Smooth muscle cell (in vitro differentiated cells): ENCODE data around the gene PLK1. TPM values are rescaled to one million over a fixed set of nuclear protein-coding genes. Genes with fewer than 3 reads are reported as not detected.

Source experiments
- DNase-seq: peaks from one replicate; lab custom pipeline; 2025; ENCODE audit not compliant: unreplicated experiment; lab: John Stamatoyannopoulos, UW
- H2AFZ ChIP-seq: fragments of 200-600 bp; sonication (generic); 2 replicates; pipeline ENCODE4 v1.6.0; 2016; ENCODE audit warnings: antibody characterized with exemption, low read depth, mild to moderate bottlenecking
- H3F3A ChIP-seq: fragments of 200-600 bp; sonication (generic); 2 replicates; pipeline ENCODE4 v1.6.0; 2017; ENCODE audit warnings: antibody characterized with exemption, low read depth
- H3K27ac ChIP-seq: fragments of 200-600 bp; sonication (generic); 2 replicates; pipeline ENCODE4 v1.5.1; 2016; ENCODE audit warnings: low read depth, mild to moderate bottlenecking
- H3K27me3 ChIP-seq: fragments of 200-600 bp; sonication (generic); 2 replicates; pipeline ENCODE4 v1.6.1; 2016; ENCODE audit warnings: low read depth, mild to moderate bottlenecking
- H3K36me3 ChIP-seq: fragments of 200-600 bp; sonication (generic); 2 replicates; pipeline ENCODE4 v1.5.1; 2016; ENCODE audit warnings: low read depth
- H3K4me1 ChIP-seq: fragments of 200-600 bp; sonication (generic); 2 replicates; pipeline ENCODE4 v1.5.1; 2016; ENCODE audit warnings: low read depth
- H3K4me2 ChIP-seq: fragments of 200-600 bp; sonication (generic); 2 replicates; pipeline ENCODE4 v1.6.0; 2016; ENCODE audit warnings: mild to moderate bottlenecking
- H3K4me3 ChIP-seq: fragments of 200-600 bp; sonication (generic); 2 replicates; pipeline ENCODE4 v1.5.1; 2016; ENCODE audit warnings: mild to moderate bottlenecking
- H3K79me2 ChIP-seq: fragments of 200-600 bp; sonication (generic); 2 replicates; pipeline ENCODE4 v1.6.0; 2016; ENCODE audit warnings: low read depth, mild to moderate bottlenecking
- H3K9ac ChIP-seq: fragments of 200-600 bp; sonication (generic); 2 replicates; pipeline ENCODE4 v1.6.0; 2016; ENCODE audit warnings: low read depth
- H3K9me3 ChIP-seq: fragments of 200-600 bp; sonication (generic); replicated peaks from 2 replicates; pipeline ENCODE4 v1.5.1; 2016; ENCODE audit warnings: low read depth
- H4K20me1 ChIP-seq: fragments of 200-600 bp; sonication (generic); 2 replicates; pipeline ENCODE4 v1.6.0; 2016; ENCODE audit warnings: low read depth
- WGBS: methylation state at CpG from one replicate; pipeline ENCODE4 v1.1.7; 2016; ENCODE audit warnings: low lambda C conversion rate; 5-methylcytosine and 5-hydroxymethylcytosine counted together
- polyA plus RNA-seq: library from polyadenylated mRNA; unstranded; fragments of >200 nt; fragmentation: Nextera tagmentation; extraction: Ambion mirVana; gene quantifications from 2 replicates; pipeline ENCODE4 v1.2.1, GENCODE V29; 2016
- total RNA-seq: library from RNA; depleted of rRNA; stranded (reverse); fragments of >200 nt; gene quantifications from 2 replicates; pipeline ENCODE4 v1.2.3, GENCODE V29; 2014
- TF ChIP-seq, protein P1 (sequence below): fragments of 200-600 bp; sonication (generic); IDR thresholded peaks from 2 replicates; pipeline ENCODE4 v1.5.1; 2017; ENCODE audit warnings: borderline replicate concordance, mild to moderate bottlenecking, antibody characterized with exemption; ENCODE audit not compliant: insufficient read depth, poor library complexity, severe bottlenecking

The PLK1 gene
- total and polyA plus RNA-seq, 2 experiments from 2014 or later: 15.5 to 29.7 TPM

DNA sequence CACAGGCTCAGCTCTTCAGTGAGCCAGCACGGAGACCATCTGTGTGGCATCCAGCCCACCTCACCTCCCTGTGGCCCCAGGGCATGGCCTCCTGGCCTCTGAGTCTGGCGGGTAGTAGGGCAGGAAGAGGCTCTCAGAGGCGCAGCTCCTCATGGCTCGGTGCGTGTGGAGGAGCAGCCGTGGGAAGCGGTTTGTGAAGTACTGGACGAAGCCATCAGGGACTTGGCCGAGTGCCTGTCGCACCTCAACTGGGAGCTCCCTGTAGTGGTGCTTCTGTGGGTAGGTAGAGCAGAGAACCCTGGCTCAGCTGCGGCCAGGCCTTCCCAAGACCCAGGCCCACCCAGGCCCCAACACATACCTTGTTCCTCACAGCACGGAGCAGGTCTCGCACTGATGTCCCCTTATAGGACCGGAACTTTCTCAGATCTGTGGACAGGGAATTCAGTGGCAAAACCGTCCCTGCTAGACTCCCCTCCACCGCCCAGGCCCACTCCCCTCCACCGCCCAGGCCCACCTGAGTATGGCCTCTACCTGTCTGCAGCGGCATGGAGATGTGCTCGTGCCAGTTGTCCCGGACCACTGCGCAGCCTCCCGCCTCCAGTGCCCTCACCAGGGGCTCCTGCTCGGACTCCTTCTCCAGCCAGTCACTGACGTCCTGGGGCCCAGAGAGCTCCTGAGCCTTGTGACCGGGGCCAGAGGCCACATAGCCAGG lies 12.2 kb downstream of the PLK1 start:
- no peak overlapping the region for H3K27ac ChIP-seq
- H4K20me1 ChIP-seq: no peaks in the 10 kb centered on the region
- H3K27me3 ChIP-seq: no peaks in the 10 kb centered on the region
- H3F3A ChIP-seq: peaks cover 6% of the 10 kb centered on the region
- H3K4me2 ChIP-seq: no peak overlapping the region
- H3K36me3 ChIP-seq: no peaks in the 10 kb centered on the region
- DNase-seq: no peak
- no peaks in the 10 kb centered on the region for H3K79me2 ChIP-seq
- H3K4me1 ChIP-seq: peaks cover 3% of the 10 kb centered on the region
- no peak overlapping the region for H2AFZ ChIP-seq
- H3K4me3 ChIP-seq: no peak overlapping the region
- WGBS: 96% methylated on average over 22 of the region's 25 CpGs
- no peaks in the 10 kb centered on the region for H3K9me3 ChIP-seq
- no peak overlapping the region for H3K9ac ChIP-seq
- TF ChIP-seq, protein P1, sequence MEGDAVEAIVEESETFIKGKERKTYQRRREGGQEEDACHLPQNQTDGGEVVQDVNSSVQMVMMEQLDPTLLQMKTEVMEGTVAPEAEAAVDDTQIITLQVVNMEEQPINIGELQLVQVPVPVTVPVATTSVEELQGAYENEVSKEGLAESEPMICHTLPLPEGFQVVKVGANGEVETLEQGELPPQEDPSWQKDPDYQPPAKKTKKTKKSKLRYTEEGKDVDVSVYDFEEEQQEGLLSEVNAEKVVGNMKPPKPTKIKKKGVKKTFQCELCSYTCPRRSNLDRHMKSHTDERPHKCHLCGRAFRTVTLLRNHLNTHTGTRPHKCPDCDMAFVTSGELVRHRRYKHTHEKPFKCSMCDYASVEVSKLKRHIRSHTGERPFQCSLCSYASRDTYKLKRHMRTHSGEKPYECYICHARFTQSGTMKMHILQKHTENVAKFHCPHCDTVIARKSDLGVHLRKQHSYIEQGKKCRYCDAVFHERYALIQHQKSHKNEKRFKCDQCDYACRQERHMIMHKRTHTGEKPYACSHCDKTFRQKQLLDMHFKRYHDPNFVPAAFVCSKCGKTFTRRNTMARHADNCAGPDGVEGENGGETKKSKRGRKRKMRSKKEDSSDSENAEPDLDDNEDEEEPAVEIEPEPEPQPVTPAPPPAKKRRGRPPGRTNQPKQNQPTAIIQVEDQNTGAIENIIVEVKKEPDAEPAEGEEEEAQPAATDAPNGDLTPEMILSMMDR: no peak

DNA sequence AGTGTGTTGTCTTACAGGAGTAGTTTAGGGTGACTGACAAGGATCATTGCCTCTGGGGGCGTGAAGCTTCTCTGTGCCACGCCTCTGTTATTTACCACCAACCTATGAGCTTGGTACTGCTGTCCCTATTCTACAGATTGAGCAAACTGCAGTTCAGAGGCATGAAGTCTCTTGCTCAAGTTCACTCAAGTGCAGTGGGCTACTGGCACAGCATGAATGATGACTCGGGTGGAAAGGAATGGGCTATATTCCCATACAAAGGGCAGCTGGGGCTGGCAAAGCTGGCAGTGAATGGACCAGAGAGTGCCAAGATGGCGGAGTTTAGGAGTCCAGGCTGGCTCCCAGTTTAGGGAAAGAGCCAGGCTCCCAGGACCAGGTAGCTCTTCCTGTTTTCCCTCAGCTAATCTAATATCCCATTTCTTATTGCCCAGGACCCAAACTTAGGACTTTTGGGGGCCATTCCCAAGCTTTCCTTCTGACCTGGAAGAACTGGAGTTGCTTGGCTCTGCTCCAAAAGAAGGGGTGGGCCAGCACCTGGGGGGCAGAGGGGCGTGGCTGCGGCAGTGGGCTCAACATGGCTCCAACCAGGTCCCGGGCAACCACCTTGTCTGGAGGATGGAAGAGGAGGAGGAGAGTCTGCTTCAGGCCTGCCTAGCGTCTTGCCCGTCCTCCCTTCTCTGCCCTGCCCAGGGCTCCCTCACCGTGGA lies 12.9 kb downstream of the PLK1 start:
- 97% methylated on average over 10 of the region's 10 CpGs for WGBS
- no peak for DNase-seq

DNA sequence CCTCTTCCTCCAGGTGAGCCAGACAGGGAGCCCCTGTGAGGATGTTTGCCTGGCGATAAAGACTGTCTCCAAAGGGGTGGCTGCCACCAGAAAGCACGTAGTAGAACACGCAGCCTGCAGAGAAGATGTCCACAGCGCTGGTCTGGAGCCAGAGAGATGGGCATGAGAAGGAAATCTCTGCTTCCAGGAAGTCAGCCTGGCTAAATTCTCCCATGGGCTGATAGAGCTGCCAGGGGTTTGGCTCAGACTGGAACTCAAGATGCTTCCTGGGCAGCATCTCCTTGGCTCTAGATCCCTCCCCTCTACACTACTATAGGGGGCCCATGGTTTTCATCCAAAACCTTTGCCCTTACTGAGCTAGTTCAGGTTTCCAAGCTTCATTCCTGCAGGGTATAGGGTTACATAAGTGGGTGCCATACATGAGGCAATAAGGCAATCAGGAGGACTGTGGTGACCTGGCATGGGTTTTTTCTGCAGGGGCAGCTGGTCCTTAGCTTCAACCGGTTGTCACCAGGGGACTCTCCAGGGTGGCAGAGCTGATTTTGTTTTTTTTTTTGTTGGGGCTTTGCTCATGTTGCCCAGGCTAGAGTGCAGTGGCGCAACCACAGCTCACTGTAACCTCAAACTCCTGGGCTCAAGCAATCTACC lies 13.6 kb downstream of the PLK1 start:
- no peak for DNase-seq
- H3K9me3 ChIP-seq: no peaks in the 10 kb centered on the region
- TF ChIP-seq, protein P1: no peak
- H3K27me3 ChIP-seq: no peaks in the 10 kb centered on the region
- H3K9ac ChIP-seq: no peak overlapping the region
- H3K4me3 ChIP-seq: no peak overlapping the region
- H3K27ac ChIP-seq: no peak overlapping the region
- peaks cover 3% of the 10 kb centered on the region for H3K4me1 ChIP-seq
- H2AFZ ChIP-seq: no peak overlapping the region
- peaks cover 6% of the 10 kb centered on the region for H3F3A ChIP-seq
- 93% methylated on average over 6 of the region's 6 CpGs for WGBS
- no peaks in the 10 kb centered on the region for H3K36me3 ChIP-seq
- no peaks in the 10 kb centered on the region for H3K79me2 ChIP-seq
- H4K20me1 ChIP-seq: no peaks in the 10 kb centered on the region
- no peak overlapping the region for H3K4me2 ChIP-seq

More for the DNA sequence above, 12.9 kb downstream of the PLK1 start:
- no peaks in the 10 kb centered on the region for H3K79me2 ChIP-seq
- no peak overlapping the region for H3K27ac ChIP-seq
- peaks cover 3% of the 10 kb centered on the region for H3K4me1 ChIP-seq
- H3K36me3 ChIP-seq: no peaks in the 10 kb centered on the region
- H4K20me1 ChIP-seq: no peaks in the 10 kb centered on the region
- no peaks in the 10 kb centered on the region for H3K9me3 ChIP-seq
- no peak overlapping the region for H2AFZ ChIP-seq
- no peak overlapping the region for H3K4me3 ChIP-seq
- H3K4me2 ChIP-seq: no peak overlapping the region
- TF ChIP-seq, protein P1: no peak
- no peak overlapping the region for H3K9ac ChIP-seq
- peaks cover 6% of the 10 kb centered on the region for H3F3A ChIP-seq
- no peaks in the 10 kb centered on the region for H3K27me3 ChIP-seq
